ENCODE measurements around the gene FAIM2.

DNA sequence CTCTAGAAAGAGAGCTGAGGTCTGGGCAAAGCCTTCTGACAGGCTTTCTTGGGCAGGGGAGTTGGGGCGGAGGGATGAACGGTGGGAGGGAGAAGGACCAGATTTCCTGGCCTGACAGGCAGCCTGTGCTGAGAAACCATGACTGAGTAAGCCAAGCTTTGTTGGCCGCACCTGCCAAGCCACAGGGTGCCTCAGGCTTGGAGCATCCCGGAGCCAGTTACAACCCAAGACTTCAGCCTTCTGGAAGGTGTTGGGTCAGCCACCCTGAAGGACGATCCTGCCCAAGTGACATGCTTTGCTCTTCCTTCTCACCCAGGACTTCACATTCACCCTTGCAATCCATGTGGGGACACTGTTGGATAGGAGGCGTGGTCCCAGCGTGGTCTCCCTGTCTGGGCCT is 25.9 kb upstream of the FAIM2 start:
- TF ChIP-seq EZH2phosphoT487 (IDR thresholded peaks at IDR 0.05; ENCODE audit: borderline replicate concordance, low read length) (no peak), CTCF (conservative IDR thresholded peaks at IDR 0.05; ENCODE audit: low read depth, low read length) (no peak), EZH2 (IDR thresholded peaks at IDR 0.05; ENCODE audit: low read length, unreplicated experiment) (no peak)

Data from PC-3 (cell line).